Upper lobe of right lung (tissue), 1 donor: Measurements from ENCODE around the gene ISM2. TPM values are rescaled to one million over a fixed set of nuclear protein-coding genes. Genes with fewer than 3 reads are reported as not detected.

ENCODE experiments used
- ATAC-seq: fragments of 200-7000 bp; cut with Tn5 transposase; one replicate; pipeline ENCODE4 v1.9.1; 2020; ENCODE audit warnings: mild to moderate bottlenecking, moderate library complexity
- DNase-seq: peaks from one replicate; pipeline ENCODE4 v3.0.0-alpha.2; 2020
- H3K27ac ChIP-seq: fragments of 200-600 bp; one replicate; pipeline ENCODE4 v1.8.0; 2022
- H3K27me3 ChIP-seq: fragments of 200-600 bp; one replicate; pipeline ENCODE4 v1.8.0; 2022; ENCODE audit warnings: mild to moderate bottlenecking
- H3K36me3 ChIP-seq: fragments of 200-600 bp; one replicate; pipeline ENCODE4 v1.8.0; 2022
- H3K4me1 ChIP-seq: fragments of 200-600 bp; one replicate; pipeline ENCODE4 v1.8.0; 2022
- H3K4me3 ChIP-seq: fragments of 200-600 bp; one replicate; pipeline ENCODE4 v1.8.0; 2022; ENCODE audit warnings: mild to moderate bottlenecking
- H3K9me3 ChIP-seq: fragments of 200-600 bp; one replicate; pipeline ENCODE4 v1.8.0; 2022
- CTCF ChIP-seq: fragments of 200-600 bp; IDR thresholded peaks from one replicate; pipeline ENCODE4 v1.8.0; 2022; ENCODE audit warnings: antibody characterized with exemption
- intact Hi-C: fragments of 100-400 bp; cut with DNase I; formaldehyde crosslinking; loops from one replicate; pipeline ENCODE4 v1.11.0; 2022
- total RNA-seq: library from RNA; stranded (reverse); fragmentation: NEBNext Ultra II Directional; extraction: Animal tissue kit (Norgen Biotek cat#: 25700); gene quantifications from one replicate; pipeline ENCODE4 v1.2.1, GENCODE V29; 2021
- donor health status: DM: no; HTN: yes; CAD: no; lungs with severe emphysema.

ISM2 gene
- total RNA-seq, 1 donor from 2014 or later, result not detected

DNA sequence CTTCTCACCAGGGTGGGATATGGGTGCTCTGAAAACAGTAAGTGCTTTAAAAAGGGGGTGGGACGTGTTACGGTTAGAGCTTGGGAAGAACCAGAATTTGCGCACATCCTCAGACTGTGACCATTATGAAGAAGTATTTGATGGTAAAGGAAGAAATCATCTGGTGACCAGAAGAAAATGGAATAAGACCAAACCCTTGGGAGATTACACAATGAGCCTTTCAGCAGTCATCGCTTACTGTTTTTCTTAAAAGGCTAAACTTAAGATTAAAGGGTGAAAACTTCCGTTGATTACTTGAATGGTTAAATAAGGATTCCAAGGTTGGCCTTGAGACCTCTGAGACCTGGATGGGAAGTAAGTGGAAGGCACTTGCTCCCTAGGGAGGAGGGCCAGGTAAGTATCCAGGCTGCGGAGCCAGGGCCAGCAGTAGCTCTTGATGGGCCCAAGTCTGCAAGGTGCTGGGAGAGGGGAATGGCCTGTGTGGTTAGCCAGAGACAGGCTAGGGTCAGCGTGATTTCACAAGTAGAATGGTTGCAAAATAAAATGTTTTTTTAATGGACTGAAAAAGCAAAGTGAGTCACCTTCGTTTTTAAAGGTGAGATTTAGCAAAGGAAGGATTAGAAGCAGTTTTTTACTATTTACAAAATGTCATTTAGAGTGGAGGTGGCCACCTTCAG, 13.0 kb upstream of the ISM2 start:
- no peak overlapping the region for H3K27ac ChIP-seq
- ATAC-seq (no peak), DNase-seq (no peak)
- no peaks in the 10 kb centered on the region for H3K27me3 ChIP-seq
- intact Hi-C loops, result no loop called here
- H3K4me1 ChIP-seq, result no peaks in the 10 kb centered on the region
- no peak for TF ChIP-seq CTCF
- H3K4me3 ChIP-seq, result no peak overlapping the region
- no peaks in the 10 kb centered on the region for H3K9me3 ChIP-seq
- peaks cover 72% of the 10 kb centered on the region for H3K36me3 ChIP-seq

DNA sequence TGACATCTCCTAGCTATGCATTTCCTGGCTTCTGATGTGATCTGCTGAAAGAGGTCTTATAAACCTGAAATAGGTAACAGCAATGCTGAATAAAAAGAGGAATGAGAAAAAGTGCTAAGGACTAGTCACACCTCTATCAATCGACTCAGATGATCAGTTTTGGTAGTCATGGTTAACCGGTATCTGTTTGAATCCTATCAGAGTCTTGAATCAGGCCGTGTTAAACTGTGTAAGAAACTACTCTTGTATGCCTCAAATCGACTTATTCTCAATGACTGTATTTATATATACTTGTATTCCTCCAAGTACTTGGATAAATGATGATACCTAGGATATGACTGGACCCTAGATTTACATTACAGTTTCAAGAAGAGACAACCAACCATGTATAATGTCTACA, 10.8 kb upstream of the ISM2 start:
- ATAC-seq (no peak), DNase-seq (no peak)
- no peaks in the 10 kb centered on the region for H3K4me1 ChIP-seq
- H3K27ac ChIP-seq, result no peak overlapping the region
- H3K36me3 ChIP-seq, result peaks cover 52% of the 10 kb centered on the region
- H3K4me3 ChIP-seq, result no peak overlapping the region
- intact Hi-C loops, result no loop called here
- no peaks in the 10 kb centered on the region for H3K9me3 ChIP-seq
- no peak for TF ChIP-seq CTCF
- H3K27me3 ChIP-seq, result no peaks in the 10 kb centered on the region

- H3K9me3 ChIP-seq, result no peaks in the 10 kb centered on the region
- DNase-seq, result no peak
- H3K27ac ChIP-seq, result no peak overlapping the region
- H3K27me3 ChIP-seq, result no peaks in the 10 kb centered on the region
- no peak for TF ChIP-seq CTCF
- intact Hi-C loops, result no loop called here
- no peak for ATAC-seq
- H3K4me1 ChIP-seq, result no peaks in the 10 kb centered on the region
- H3K36me3 ChIP-seq, result peaks cover 47% of the 10 kb centered on the region
- H3K4me3 ChIP-seq, result no peak overlapping the region
These were observed 10.3 kb upstream of the ISM2 start for GRCh38 chr14:77508876-77509275.

GRCh38 chr14:77508249-77508648, 9.6 kb upstream of the ISM2 start:
- no peak for TF ChIP-seq CTCF
- DNase-seq (no peak), ATAC-seq (no peak)
- Histone ChIP-seq H3K9me3 (no peaks in the 10 kb centered on the region), H3K4me3 (no peak overlapping the region), H3K4me1 (no peaks in the 10 kb centered on the region), H3K27ac (no peak overlapping the region), H3K36me3 (peaks cover 47% of the 10 kb centered on the region), H3K27me3 (no peaks in the 10 kb centered on the region)
- intact Hi-C loops, result no loop called here

DNA sequence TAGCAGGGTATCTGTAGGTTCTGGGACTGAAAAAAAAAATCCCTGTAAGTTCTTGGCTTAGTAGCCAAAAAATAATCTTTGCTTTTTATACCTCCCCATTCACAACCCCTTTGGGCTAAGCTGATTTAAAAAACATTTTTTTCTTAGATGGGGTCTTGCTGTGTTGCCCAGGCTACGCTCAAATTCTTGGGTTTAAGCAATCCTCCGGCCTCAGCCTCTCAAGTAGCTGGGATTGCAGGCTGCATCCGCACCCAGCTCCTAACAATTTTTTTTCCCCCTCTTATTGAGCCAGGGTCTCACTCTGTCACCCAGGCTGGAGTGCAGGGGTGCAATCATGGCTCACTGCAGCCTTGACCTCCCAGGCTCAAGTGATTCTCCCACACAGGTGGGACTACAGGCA, 9.1 kb upstream of the ISM2 start:
- no peak for ATAC-seq
- Histone ChIP-seq H3K27me3 (no peaks in the 10 kb centered on the region), H3K27ac (no peak overlapping the region), H3K36me3 (peaks cover 47% of the 10 kb centered on the region), H3K4me3 (no peak overlapping the region), H3K4me1 (no peaks in the 10 kb centered on the region), H3K9me3 (no peaks in the 10 kb centered on the region)
- intact Hi-C loops, result no loop called here
- no peak for DNase-seq
- no peak for TF ChIP-seq CTCF

DNA sequence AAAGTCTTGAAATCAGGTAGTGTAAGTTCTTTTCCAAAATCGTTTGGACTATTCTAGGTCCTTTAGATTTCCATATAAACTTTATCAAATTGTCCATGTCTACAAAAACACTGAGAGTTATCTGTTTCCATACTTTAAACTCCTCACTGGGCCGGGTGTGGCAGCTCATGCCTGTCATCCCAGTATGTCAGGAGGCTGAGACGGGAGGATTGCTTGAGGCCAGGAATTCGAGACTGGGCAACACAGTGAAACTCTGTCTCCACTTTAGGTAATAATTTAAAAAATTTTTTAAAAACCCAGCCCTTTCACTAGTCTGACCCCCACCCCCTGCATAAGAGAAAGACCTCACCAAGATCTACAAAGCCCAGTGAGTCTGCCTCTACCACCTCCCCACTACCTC, 6.4 kb upstream of the ISM2 start:
- ATAC-seq (no peak), DNase-seq (no peak)
- Histone ChIP-seq H3K4me3 (no peak overlapping the region), H3K27me3 (peaks cover 4% of the 10 kb centered on the region), H3K36me3 (peaks cover 21% of the 10 kb centered on the region), H3K4me1 (no peaks in the 10 kb centered on the region), H3K9me3 (no peaks in the 10 kb centered on the region), H3K27ac (no peak overlapping the region)
- TF ChIP-seq CTCF, result no peak
- intact Hi-C loops, result no loop called here
